H1 (cell line): ENCODE results near the gene AAMDC. TPM values are rescaled to one million over a fixed set of nuclear protein-coding genes. Genes with fewer than 3 reads are reported as not detected.
A peak's percentile ranks its signal among the peaks of the same experiment; 100 is the strongest.

Experiments used
- polyA plus RNA-seq, 7 experiments: library from polyadenylated mRNA; depleted of rRNA in 3 of 7; stranded (reverse) in 5 of 7; unstranded in 2 of 7; fragments of >200 nt in 5 of 7; fragments of 200-250 nt in 2 of 7; gene quantifications; 1 replicate in 5 of 7; 2 replicates in 1 of 7; 4 replicates in 1 of 7; pipeline versions ENCODE4 v1.2.1 to v1.2.3, GENCODE V29; 2011 to 2013; ENCODE audit warnings: missing spikeins in 2 of 7, mixed read lengths in 2 of 7
- total RNA-seq: library from RNA; stranded (reverse); fragmentation: NEBNext Ultra II Directional; extraction: Animal tissue kit (Norgen Biotek cat#: 25700); gene quantifications from 2 replicates; pipeline ENCODE4 v1.2.1, GENCODE V29; 2021
- TF ChIP-seq, protein P1 (sequence below): IDR thresholded peaks from 2 replicates; pipeline ENCODE4 v1.6.1; 2012; ENCODE audit warnings: inconsistent platforms

The AAMDC gene
- total and polyA plus RNA-seq, 2 of the 8 experiments (the other 6 are each of a cell fraction or from before 2014, with no cell fraction given) = 17.2 to 19.5 TPM

DNA sequence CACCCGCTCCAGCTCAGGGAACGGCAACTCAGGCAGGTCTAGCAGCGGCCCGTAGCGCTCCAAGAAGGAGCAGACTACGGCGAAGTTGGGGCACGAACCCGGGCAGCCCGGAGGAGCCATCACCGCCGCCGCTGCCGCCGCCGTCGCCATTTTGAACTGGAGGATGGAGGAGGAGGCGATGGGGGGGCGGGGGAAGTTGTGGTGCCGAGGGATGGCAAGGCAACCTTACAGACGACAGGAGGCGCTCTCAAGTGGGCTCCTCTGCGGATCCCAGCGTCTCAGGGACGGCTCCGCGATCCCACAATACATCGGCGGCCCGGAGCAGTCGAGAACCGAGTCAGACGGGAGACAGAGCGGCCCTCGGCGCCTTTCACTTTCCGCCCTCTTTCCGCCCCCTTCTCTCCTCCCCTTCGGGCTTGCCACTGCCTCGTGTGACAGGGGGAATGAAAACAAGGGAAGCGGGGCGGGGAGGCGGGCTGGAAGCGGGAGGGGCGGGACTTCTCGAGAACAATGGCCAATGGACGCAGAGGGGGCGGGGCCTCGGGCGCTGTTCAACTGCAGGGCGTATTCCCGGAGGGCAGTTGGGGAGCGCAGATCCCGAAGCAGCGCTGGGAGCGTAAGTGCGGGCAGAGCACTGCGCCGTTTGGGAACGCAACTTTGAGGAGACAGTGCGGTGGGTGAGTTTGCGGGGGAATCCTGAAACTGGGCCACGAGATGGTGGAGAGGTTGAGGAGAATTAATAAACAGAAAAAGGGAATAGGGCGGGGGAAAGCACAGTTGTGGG, at the start of gene AAMDC, which contains the start of gene RSF1 (continued):
- TF ChIP-seq, protein P1, sequence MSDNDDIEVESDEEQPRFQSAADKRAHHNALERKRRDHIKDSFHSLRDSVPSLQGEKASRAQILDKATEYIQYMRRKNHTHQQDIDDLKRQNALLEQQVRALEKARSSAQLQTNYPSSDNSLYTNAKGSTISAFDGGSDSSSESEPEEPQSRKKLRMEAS = peak; percentile 87
- TF ChIP-seq, all 59 proteins: peak for 21
